Activated effector memory CD4-positive, alpha-beta T cell treated with anti-CD3 and anti-CD28 coated beads, Interleukin-2, amount 50 U/mL, for 16 hours (primary cell): ENCODE data around the gene IRAK4.
"Not testable (repeated sequence)": the region's sequence is repeated elsewhere in the genome, so short reads cannot be mapped to it uniquely, and the experiment has no call there.

Experiments used
- DNase-seq: peaks from one replicate; pipeline ENCODE4 v3.0.0-alpha.2; 2020

IRAK4 gene

GRCh38 chr12:43758728-43759563 lies at the start of gene IRAK4, which contains the start of gene PUS7L:
Gene IRAK4 (plus strand): TSS chr12:43758951. CDS start chr12:43768112, 9,161 bp downstream.
Gene PUS7L (minus strand): TSS chr12:43758790. CDS start chr12:43755245, 3,545 bp downstream.
- peak; percentile 98 for DNase-seq

- DNase-seq, result no peak
Measured at GRCh38 chr12:43711348-43711747, 47.4 kb upstream of the IRAK4 start.

GRCh38 chr12:43722621-43723020 lies 36.1 kb upstream of the IRAK4 start:
- no peak for DNase-seq

- DNase-seq, result no peak
Measured at GRCh38 chr12:43723134-43723533, 35.6 kb upstream of the IRAK4 start.

GRCh38 chr12:43728117-43728516 lies 30.6 kb upstream of the IRAK4 start:
- no peak for DNase-seq

- DNase-seq, result no peak
Measured at GRCh38 chr12:43728698-43729097, 30.1 kb upstream of the IRAK4 start.

- DNase-seq, result no peak
Measured at GRCh38 chr12:43730283-43730682, 28.5 kb upstream of the IRAK4 start.

GRCh38 chr12:43733687-43734086 lies 25.1 kb upstream of the IRAK4 start:
- DNase-seq, result no peak

GRCh38 chr12:43736927-43737440 lies 21.8 kb upstream of the IRAK4 start:
- DNase-seq, result no peak

GRCh38 chr12:43737646-43738045 lies 21.1 kb upstream of the IRAK4 start:
- no peak for DNase-seq

GRCh38 chr12:43740511-43741100 lies 18.1 kb upstream of the IRAK4 start:
- no peak for DNase-seq

GRCh38 chr12:43742106-43742505 lies 16.6 kb upstream of the IRAK4 start:
- DNase-seq, result no peak

- DNase-seq, result no peak
Measured at GRCh38 chr12:43744826-43745225, 13.9 kb upstream of the IRAK4 start.

GRCh38 chr12:43749016-43749415 lies 9.7 kb upstream of the IRAK4 start:
- DNase-seq, result no peak

- no peak for DNase-seq
Measured at GRCh38 chr12:43750814-43751213, 7.9 kb upstream of the IRAK4 start.

GRCh38 chr12:43751360-43751759 lies 7.4 kb upstream of the IRAK4 start:
- DNase-seq, result not testable (repeated sequence)

GRCh38 chr12:43754015-43754414 lies 4.7 kb upstream of the IRAK4 start:
- DNase-seq, result no peak

GRCh38 chr12:43758247-43758727 lies 464 bp upstream of the IRAK4 start:
- no peak for DNase-seq

GRCh38 chr12:43760396-43760795 lies 1.6 kb downstream of the IRAK4 start:
- no peak for DNase-seq

- no peak for DNase-seq
Measured at GRCh38 chr12:43761500-43761899, 2.7 kb downstream of the IRAK4 start.

- DNase-seq, result no peak
Measured at GRCh38 chr12:43762596-43762995, 3.8 kb downstream of the IRAK4 start.

- DNase-seq, result no peak
Measured at GRCh38 chr12:43763769-43764168, 5.0 kb downstream of the IRAK4 start.

- DNase-seq, result no peak
Measured at GRCh38 chr12:43764528-43764927, 5.8 kb downstream of the IRAK4 start.

- no peak for DNase-seq
Measured at GRCh38 chr12:43766291-43766690, 7.5 kb downstream of the IRAK4 start.
